ENCODE results near the gene ROS1. TPM values are rescaled to one million over a fixed set of nuclear protein-coding genes. Genes with fewer than 3 reads are reported as not detected.
"Not testable (repeated sequence)": the region's sequence is repeated elsewhere in the genome, so short reads cannot be mapped to it uniquely, and the experiment has no call there.

The ROS1 gene
- total RNA-seq, 4 donors from 2014 or later: not detected

DNA sequence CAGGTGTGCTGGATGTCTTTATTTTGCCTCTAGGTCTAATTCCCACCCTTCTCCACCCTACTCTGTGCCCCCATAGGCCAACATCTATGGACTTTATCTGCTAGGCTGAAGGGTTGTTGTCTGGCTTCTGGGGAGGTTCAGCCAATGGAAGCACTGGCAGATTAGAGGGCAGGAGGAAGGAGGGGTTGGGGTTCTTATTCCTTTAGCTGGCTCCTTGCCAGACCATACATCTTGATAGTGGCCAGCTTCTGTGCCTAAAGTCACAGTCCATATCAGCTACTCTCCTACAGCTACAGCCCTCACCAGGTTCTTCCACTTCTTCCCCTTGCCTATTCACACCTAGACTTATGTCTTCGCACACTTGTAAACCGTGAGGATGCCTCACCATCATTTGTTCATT, 41.1 kb downstream of the ROS1 start:
- H3K4me1 ChIP-seq: no peaks in the 10 kb centered on the region
- no peaks in the 10 kb centered on the region for H3K9me3 ChIP-seq
- H3K36me3 ChIP-seq: no peaks in the 10 kb centered on the region
- H3K4me3 ChIP-seq: no peak overlapping the region
- no peaks in the 10 kb centered on the region for H3K27me3 ChIP-seq
- DNase-seq (no peak), ATAC-seq (no peak)
- intact Hi-C loops (cut with DNase I; ENCODE audit: low total_unique reads): no loop called here
- in situ Hi-C loops (cut with MboI; ENCODE audit: low sequenced_read_pairs in 4 of 4): no loop called here
- TF ChIP-seq, protein P1, sequence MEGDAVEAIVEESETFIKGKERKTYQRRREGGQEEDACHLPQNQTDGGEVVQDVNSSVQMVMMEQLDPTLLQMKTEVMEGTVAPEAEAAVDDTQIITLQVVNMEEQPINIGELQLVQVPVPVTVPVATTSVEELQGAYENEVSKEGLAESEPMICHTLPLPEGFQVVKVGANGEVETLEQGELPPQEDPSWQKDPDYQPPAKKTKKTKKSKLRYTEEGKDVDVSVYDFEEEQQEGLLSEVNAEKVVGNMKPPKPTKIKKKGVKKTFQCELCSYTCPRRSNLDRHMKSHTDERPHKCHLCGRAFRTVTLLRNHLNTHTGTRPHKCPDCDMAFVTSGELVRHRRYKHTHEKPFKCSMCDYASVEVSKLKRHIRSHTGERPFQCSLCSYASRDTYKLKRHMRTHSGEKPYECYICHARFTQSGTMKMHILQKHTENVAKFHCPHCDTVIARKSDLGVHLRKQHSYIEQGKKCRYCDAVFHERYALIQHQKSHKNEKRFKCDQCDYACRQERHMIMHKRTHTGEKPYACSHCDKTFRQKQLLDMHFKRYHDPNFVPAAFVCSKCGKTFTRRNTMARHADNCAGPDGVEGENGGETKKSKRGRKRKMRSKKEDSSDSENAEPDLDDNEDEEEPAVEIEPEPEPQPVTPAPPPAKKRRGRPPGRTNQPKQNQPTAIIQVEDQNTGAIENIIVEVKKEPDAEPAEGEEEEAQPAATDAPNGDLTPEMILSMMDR (IDR thresholded peaks at IDR 0.05 in 4 of 5, conservative IDR thresholded peaks at IDR 0.05 in 1 of 5): no peak
- TF ChIP-seq POLR2A (IDR thresholded peaks at IDR 0.05): no peak
- no peak overlapping the region for H3K27ac ChIP-seq

DNA sequence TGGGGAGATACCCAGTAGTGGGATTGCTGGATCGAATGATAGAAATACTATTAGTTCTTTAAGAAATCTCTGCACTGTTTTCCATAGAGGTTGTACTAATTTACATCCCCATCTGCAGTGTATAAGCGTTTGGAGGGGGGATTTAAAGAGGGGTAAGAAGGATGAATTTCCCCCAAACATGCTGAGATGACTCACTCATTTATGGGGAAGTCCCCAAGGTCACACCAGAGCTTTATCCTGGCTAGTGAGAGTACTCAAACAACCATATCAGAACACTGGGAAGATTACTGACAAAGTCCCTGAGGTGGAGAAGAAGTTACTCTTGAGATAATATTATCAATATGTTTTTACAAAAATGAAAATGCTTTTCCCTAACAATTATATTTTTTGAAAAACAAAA, 44.0 kb downstream of the ROS1 start:
- no peak for ATAC-seq
- Histone ChIP-seq H3K36me3 (no peaks in the 10 kb centered on the region), H3K4me1 (no peaks in the 10 kb centered on the region), H3K27me3 (no peaks in the 10 kb centered on the region), H3K9me3 (no peaks in the 10 kb centered on the region), H3K4me3 (no peak overlapping the region), H3K27ac (no peak overlapping the region)
- intact Hi-C loops (cut with DNase I; ENCODE audit: low total_unique reads): no loop called here
- TF ChIP-seq POLR2A (IDR thresholded peaks at IDR 0.05): no peak
- TF ChIP-seq, protein P1 (IDR thresholded peaks at IDR 0.05 in 4 of 5, conservative IDR thresholded peaks at IDR 0.05 in 1 of 5): no peak
- no peak for DNase-seq
- in situ Hi-C loops (cut with MboI; ENCODE audit: low sequenced_read_pairs in 4 of 4): no loop called here

DNA sequence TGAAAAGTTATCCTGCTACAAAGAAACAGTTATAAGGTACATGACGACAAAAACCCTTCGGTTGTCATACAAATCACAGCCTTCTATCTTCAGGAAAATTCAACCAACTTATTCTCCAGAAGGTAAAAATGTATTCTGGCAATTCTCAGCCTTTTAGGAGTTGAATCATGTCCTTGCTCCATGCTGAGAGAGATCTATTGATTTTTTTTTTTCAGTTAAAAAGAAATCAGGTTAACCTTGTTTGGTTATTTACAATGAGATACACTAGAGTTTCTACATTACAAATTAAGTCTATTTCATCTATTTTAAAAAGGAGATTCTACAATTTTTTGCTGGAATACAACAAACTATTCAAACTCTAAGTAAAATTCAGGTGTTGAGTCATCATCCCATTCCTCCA, 45.4 kb downstream of the ROS1 start:
- ATAC-seq (no peak), DNase-seq (no peak)
- no peak for TF ChIP-seq POLR2A (IDR thresholded peaks at IDR 0.05)
- TF ChIP-seq, protein P1 (IDR thresholded peaks at IDR 0.05 in 4 of 5, conservative IDR thresholded peaks at IDR 0.05 in 1 of 5): no peak
- in situ Hi-C loops (cut with MboI; ENCODE audit: low sequenced_read_pairs in 4 of 4) (no loop called here), intact Hi-C loops (cut with DNase I; ENCODE audit: low total_unique reads) (no loop called here)
- Histone ChIP-seq H3K9me3 (no peaks in the 10 kb centered on the region), H3K4me3 (no peak overlapping the region), H3K27me3 (no peaks in the 10 kb centered on the region), H3K36me3 (no peaks in the 10 kb centered on the region), H3K4me1 (no peaks in the 10 kb centered on the region), H3K27ac (no peak overlapping the region)

DNA sequence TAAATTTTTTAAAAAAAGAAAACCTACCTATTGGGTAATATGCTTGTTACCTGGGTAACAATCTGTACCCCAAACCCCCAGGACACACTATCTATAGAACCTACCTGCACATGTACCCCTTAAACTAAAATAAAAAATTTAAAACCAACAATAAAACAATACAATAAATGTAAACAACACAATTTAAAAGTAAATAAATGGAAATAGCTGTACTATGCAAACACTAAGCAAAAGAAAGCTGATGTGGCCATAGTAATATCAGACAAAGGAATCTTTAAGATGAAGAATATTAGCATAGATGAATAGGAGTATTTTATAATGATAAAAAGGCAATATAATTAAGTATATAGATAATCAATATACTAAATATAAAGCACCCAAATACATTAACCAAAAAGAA, 50.3 kb downstream of the ROS1 start:
- no peak for TF ChIP-seq POLR2A (IDR thresholded peaks at IDR 0.05)
- TF ChIP-seq, protein P1 (IDR thresholded peaks at IDR 0.05 in 4 of 5, conservative IDR thresholded peaks at IDR 0.05 in 1 of 5): no peak
- H3K4me1 ChIP-seq: no peaks in the 10 kb centered on the region
- ATAC-seq: no peak
- no peaks in the 10 kb centered on the region for H3K9me3 ChIP-seq
- H3K27me3 ChIP-seq: no peaks in the 10 kb centered on the region
- no peaks in the 10 kb centered on the region for H3K36me3 ChIP-seq
- H3K4me3 ChIP-seq: no peak overlapping the region
- no peak overlapping the region for H3K27ac ChIP-seq
- no peak for DNase-seq
- in situ Hi-C loops (cut with MboI; ENCODE audit: low sequenced_read_pairs in 4 of 4) (no loop called here), intact Hi-C loops (cut with DNase I; ENCODE audit: low total_unique reads) (no loop called here)

DNA sequence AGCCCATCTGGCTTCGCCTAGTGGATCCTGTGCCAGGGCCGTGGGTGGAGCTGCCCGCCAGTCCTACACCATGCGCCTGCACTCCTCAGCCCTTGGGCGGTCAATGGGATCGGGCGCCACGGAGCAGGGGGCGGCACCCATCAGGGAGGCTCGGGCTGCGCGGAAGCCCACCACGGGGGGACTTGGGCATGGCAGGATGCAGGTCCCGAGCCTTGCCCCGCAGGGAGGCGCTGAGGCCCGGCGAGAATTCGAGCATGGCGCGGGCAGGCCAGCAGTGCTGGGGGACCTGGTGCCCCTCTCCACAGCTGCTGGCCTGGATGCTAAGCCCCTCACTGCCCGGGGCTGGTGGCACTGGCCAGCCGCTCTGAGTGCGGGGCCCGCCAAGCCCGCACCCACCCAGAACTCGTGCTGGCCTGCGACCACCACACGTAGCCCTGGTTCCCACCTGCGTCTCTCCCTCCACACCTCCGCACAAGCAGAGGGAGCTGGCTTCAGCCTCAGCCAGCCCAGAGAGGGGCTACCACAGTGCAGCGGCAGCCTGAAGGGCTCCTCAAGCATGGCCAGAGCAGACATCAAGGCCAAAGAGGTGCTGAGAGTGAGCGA, 52.4 kb downstream of the ROS1 start:
- TF ChIP-seq, protein P1 (IDR thresholded peaks at IDR 0.05 in 4 of 5, conservative IDR thresholded peaks at IDR 0.05 in 1 of 5): no peak
- TF ChIP-seq POLR2A (IDR thresholded peaks at IDR 0.05): no peak
- Histone ChIP-seq H3K27me3 (no peaks in the 10 kb centered on the region), H3K4me1 (no peaks in the 10 kb centered on the region), H3K27ac (no peak overlapping the region), H3K36me3 (no peaks in the 10 kb centered on the region), H3K4me3 (no peak overlapping the region), H3K9me3 (no peaks in the 10 kb centered on the region)
- in situ Hi-C loops (cut with MboI; ENCODE audit: low sequenced_read_pairs in 4 of 4): no loop called here
- ATAC-seq (no peak), DNase-seq (no peak)
- intact Hi-C loops (cut with DNase I; ENCODE audit: low total_unique reads): no loop called here

DNA sequence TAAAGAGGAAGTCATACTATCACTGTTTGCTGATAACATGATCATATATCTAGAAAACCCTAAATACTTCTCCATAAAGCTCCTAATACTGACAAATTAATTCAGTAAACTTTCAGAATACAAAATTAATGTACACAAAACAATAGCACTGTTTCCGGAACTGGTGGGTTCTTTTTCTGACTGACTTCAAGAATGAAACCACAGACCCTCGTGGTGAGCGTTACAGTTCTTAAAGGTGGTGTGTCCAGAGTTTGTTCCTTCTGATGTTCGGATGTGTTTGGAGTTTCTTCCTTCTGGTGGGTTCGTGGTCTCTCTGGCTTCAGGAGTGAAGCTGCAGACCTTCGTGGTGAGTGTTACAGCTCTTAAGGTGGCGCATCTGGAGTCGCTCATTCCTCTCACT, 53.5 kb downstream of the ROS1 start:
- ATAC-seq; in situ Hi-C loops (cut with MboI; ENCODE audit: low sequenced_read_pairs in 4 of 4): not testable (repeated sequence)

More for the DNA sequence above, 53.5 kb downstream of the ROS1 start:
- DNase-seq; H3K9me3 ChIP-seq; H3K4me3 ChIP-seq; intact Hi-C loops (cut with DNase I; ENCODE audit: low total_unique reads); H3K27me3 ChIP-seq; H3K27ac ChIP-seq; H3K4me1 ChIP-seq; H3K36me3 ChIP-seq: not testable (repeated sequence)

Measured in gastrocnemius medialis (tissue), 4 donors.